ENCODE results near the gene GBF1.
A peak's percentile ranks its signal among the peaks of the same experiment; 100 is the strongest.

Gene GBF1

DNA sequence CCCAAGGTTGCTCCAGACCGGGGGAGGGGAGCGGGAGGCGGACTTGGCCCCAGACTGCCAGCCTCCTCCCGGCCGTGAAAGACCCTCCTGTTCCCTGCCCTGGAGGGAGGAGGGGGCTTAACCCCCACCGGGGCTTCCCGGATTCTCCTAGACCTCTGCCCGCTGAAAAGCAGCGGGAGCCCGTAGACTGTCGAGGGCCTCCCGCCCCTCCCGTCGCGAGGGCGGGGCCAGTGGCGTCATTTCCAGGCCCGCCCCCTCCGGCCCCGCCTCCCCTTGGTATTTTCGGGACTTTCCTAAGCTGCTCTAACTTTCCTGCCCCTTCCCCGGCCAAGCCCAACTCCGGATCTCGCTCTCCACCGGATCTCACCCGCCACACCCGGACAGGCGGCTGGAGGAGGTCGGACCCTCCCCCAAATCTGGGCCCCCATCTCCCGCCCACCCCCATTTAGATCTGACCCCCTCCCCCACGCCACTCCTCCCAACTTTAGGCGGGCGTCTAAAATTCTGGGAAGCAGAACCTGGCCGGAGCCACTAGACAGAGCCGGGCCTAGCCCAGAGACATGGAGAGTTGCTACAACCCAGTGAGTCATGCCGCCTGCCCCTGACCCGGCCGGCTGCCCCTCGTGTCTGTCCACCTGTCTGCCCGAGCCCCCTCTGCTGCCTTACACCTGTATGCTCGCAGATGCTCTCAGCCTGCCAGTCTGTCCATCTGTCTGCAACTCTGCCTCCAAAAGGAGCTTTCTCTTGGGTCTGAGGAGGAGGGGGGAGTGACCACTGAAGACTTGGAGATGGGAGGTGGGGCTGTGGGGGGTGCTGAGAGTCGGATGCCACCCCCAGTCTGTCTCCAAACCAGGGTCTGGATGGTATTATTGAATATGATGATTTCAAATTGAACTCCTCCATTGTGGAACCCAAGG, 150.3 kb downstream of the GBF1 start, which contains the start of gene NFKB2:
Gene NFKB2 (plus strand): TSS at position 306 of the 917 bp plus-strand sequence. CDS start 255 bp downstream, at position 561.
- TF ChIP-seq CTCF (IDR thresholded peaks at IDR 0.05; ENCODE audit: low read depth, low read length, missing control alignments), result no peak
- peak; percentile 65 for DNase-seq (ENCODE audit: low read depth)
- H3K4me3 ChIP-seq (ENCODE audit: low read depth, low read length), result peak within 1 kb of the TSS; percentile 59
- in situ Hi-C loops (cut with HindIII; ENCODE audit: low sequenced_read_pairs), result no loop called here

- H3K4me3 ChIP-seq (ENCODE audit: low read depth, low read length), result peak overlapping the region; percentile 59
- TF ChIP-seq CTCF (IDR thresholded peaks at IDR 0.05; ENCODE audit: low read depth, low read length, missing control alignments), result no peak
- DNase-seq (ENCODE audit: low read depth), result no peak
- in situ Hi-C loops (cut with HindIII; ENCODE audit: low sequenced_read_pairs), result no loop called here
Measured at GRCh38 chr10:102396317-102396650, 151.0 kb downstream of the GBF1 start.

- no peak for DNase-seq (ENCODE audit: low read depth)
- TF ChIP-seq CTCF (IDR thresholded peaks at IDR 0.05; ENCODE audit: low read depth, low read length, missing control alignments), result no peak
- in situ Hi-C loops (cut with HindIII; ENCODE audit: low sequenced_read_pairs), result no loop called here
- H3K4me3 ChIP-seq (ENCODE audit: low read depth, low read length), result no peak overlapping the region
Measured at GRCh38 chr10:102396730-102397151, 151.4 kb downstream of the GBF1 start.

GRCh38 chr10:102397222-102398171, 152.2 kb downstream of the GBF1 start:
- no peak for TF ChIP-seq CTCF (IDR thresholded peaks at IDR 0.05; ENCODE audit: low read depth, low read length, missing control alignments)
- no peak overlapping the region for H3K4me3 ChIP-seq (ENCODE audit: low read depth, low read length)
- in situ Hi-C loops (cut with HindIII; ENCODE audit: low sequenced_read_pairs), result no loop called here
- no peak for DNase-seq (ENCODE audit: low read depth)

GRCh38 chr10:102398172-102399020, 153.1 kb downstream of the GBF1 start:
- no peak overlapping the region for H3K4me3 ChIP-seq (ENCODE audit: low read depth, low read length)
- no peak for DNase-seq (ENCODE audit: low read depth)
- in situ Hi-C loops (cut with HindIII; ENCODE audit: low sequenced_read_pairs), result no loop called here
- TF ChIP-seq CTCF (IDR thresholded peaks at IDR 0.05; ENCODE audit: low read depth, low read length, missing control alignments), result no peak
